Stomach (tissue), 9 donors: ENCODE data around the gene C16orf89. TPM values are rescaled to one million over a fixed set of nuclear protein-coding genes. Genes with fewer than 3 reads are reported as not detected.

Experiments
- DNase-seq, 2 donors: peaks; one replicate each; pipeline versions ENCODE4 v3.0.0 to v3.0.0-alpha.2; 2013 to 2019
- H3K27ac ChIP-seq, 5 donors: fragments of 200-600 bp in 4 of 5; sonication (generic) in 4 of 5; one replicate each; pipeline ENCODE4 v1.5.1; 2013 to 2019; ENCODE audit warnings: mild to moderate bottlenecking in 1 of 5, moderate library complexity in 1 of 5
- H3K27me3 ChIP-seq, 3 donors: fragments of 200-600 bp; sonication (generic); one replicate each; pipeline ENCODE4 v1.5.1; 2017 to 2019; ENCODE audit warnings: mixed run types in 1 of 3
- H3K36me3 ChIP-seq, 4 donors: fragments of 200-600 bp; sonication (generic); 1 replicate in 3 of 4; 2 replicates in 1 of 4; pipeline ENCODE4 v1.5.1; 2016 to 2019
- H3K4me1 ChIP-seq, 4 donors: fragments of 200-600 bp; sonication (generic); one replicate each; pipeline ENCODE4 v1.5.1; 2016 to 2019
- H3K4me3 ChIP-seq, 4 donors: fragments of 200-600 bp; sonication (generic) in 3 of 4; one replicate each; pipeline ENCODE4 v1.5.1; 2016 to 2019; ENCODE audit warnings: mild to moderate bottlenecking in 1 of 4
- H3K9me3 ChIP-seq, 4 donors: fragments of 200-600 bp; sonication (generic); one replicate each; pipeline ENCODE4 v1.5.1; 2016 to 2019
- EP300 ChIP-seq: sonication (generic); formaldehyde crosslinking; IDR thresholded peaks from one replicate; pipeline ENCODE4 v1.6.1; 2017; ENCODE audit warnings: antibody characterized with exemption
- POLR2A ChIP-seq, 4 donors: fragments of 450-650 bp; IDR thresholded peaks; one replicate each; pipeline ENCODE4 v1.6.1; 2016; ENCODE audit warnings: antibody characterized with exemption in 4 of 4, control low read depth in 2 of 4, mild to moderate bottlenecking in 1 of 4, moderate library complexity in 1 of 4
- POLR2AphosphoS5 ChIP-seq, 3 donors: sonication (generic); formaldehyde crosslinking; IDR thresholded peaks; one replicate each; pipeline ENCODE4 v1.6.1; 2016; ENCODE audit warnings: antibody characterized with exemption in 3 of 3
- WGBS, 5 donors: extraction: QIAGEN DNeasy Blood & Tissue Kit in 3 of 5; methylation state at CpG; one replicate each; pipeline versions ENCODE4 v1.1.5 to v1.1.7; 2013 to 2018; 5-methylcytosine and 5-hydroxymethylcytosine counted together
- intact Hi-C: fragments of 100-400 bp; cut with DNase I; formaldehyde crosslinking; loops from one replicate; pipeline ENCODE4 v1.15.1; 2023; ENCODE audit warnings: low total_unique reads
- polyA plus RNA-seq, 3 donors: library from polyadenylated mRNA; stranded (reverse); fragments of 200-250 nt; gene quantifications; one replicate each; pipeline ENCODE4 v1.2.3, GENCODE V29; 2013
- total RNA-seq, 5 donors: library from RNA; depleted of rRNA; stranded (reverse); fragments of >200 nt; gene quantifications; one replicate each; pipeline versions ENCODE4 v1.1.0 to v1.2.3, GENCODE V29; 2014 to 2016
- TF ChIP-seq, protein P1 (sequence below), 7 experiments: fragments of 450-650 bp in 4 of 7; fragments of 200-600 bp in 3 of 7; sonication (generic) in 3 of 7; IDR thresholded peaks; one replicate each; pipeline ENCODE4 v1.5.1; 2016 to 2019; ENCODE audit warnings: antibody characterized with exemption in 7 of 7, control low read depth in 2 of 7, mild to moderate bottlenecking in 1 of 7
- donor health status: healthy with polysubstance abuse.
- donor health status: Bipolar disorder and iron deficiency.
- donor health status: healthy.

Gene C16orf89
- total and polyA plus RNA-seq, 8 donors: 7.6 to 135 (median 71.1) TPM

DNA sequence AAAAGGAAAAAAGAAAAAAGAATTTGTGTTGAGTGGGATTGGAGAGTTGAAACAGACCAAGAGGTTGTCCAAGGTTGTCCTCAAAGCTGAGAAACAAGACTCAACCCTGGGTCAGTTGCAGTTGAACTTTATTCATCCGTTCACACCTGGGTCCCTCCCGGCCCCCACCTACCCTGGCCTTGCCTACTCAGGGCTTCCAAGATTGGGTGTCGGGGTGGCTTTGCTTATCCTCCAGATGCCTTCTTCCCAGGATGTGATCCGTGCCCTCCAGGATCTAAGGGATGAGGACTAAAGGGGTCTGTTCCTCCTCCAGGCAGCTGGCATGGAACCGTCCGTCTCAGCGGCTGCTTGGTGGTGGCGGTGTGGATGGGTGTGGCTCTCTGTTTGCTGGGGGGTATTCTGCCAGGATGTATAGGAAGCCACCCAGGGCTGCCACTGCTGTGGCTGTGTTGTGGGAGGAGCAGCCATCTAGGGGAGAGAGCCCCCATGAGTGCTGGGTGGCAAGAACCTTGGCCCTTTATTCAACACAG lies 21.7 kb downstream of the C16orf89 start:
- no peak for DNase-seq
- H3K36me3 ChIP-seq: peaks cover 0 to 53% (median 40%) of the 10 kb centered on the region in 4 donors

DNA sequence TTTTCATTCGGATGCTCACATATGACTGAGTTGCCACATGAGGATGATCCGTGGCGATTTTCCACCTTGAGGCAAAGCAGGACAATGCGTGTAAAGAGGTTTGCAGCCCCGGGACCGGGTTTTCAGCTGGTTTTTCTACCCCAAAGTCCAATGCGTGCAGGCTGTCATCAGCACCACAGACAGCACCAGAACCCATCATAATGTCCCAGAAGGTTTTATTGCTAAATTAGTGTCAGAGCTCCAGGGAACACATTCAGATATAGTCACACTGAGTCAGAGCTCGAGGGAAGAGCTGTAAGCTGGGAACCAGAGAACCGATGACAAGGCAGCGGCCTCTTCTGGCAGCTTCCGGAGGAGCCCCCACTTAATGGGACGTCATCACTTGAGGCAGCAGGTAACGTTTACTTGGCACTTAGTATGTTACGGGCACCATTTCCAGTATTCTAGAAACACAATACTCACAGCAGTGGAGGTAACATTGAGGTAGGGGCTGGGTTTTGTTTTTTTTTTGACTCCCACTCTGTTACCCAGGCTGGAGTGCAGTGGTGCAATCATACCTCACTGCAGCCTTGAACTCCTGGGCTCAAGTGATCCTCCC lies 23.1 kb downstream of the C16orf89 start:
- TF ChIP-seq EP300 (no peak), POLR2AphosphoS5 (IDR thresholded peaks at IDR 0.05) (no peak), POLR2A (IDR thresholded peaks at IDR 0.05) (no peak)
- TF ChIP-seq, protein P1, sequence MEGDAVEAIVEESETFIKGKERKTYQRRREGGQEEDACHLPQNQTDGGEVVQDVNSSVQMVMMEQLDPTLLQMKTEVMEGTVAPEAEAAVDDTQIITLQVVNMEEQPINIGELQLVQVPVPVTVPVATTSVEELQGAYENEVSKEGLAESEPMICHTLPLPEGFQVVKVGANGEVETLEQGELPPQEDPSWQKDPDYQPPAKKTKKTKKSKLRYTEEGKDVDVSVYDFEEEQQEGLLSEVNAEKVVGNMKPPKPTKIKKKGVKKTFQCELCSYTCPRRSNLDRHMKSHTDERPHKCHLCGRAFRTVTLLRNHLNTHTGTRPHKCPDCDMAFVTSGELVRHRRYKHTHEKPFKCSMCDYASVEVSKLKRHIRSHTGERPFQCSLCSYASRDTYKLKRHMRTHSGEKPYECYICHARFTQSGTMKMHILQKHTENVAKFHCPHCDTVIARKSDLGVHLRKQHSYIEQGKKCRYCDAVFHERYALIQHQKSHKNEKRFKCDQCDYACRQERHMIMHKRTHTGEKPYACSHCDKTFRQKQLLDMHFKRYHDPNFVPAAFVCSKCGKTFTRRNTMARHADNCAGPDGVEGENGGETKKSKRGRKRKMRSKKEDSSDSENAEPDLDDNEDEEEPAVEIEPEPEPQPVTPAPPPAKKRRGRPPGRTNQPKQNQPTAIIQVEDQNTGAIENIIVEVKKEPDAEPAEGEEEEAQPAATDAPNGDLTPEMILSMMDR (IDR thresholded peaks at IDR 0.05): no peak
- Histone ChIP-seq H3K4me3 (no peak overlapping the region), H3K9me3 (no peaks in the 10 kb centered on the region), H3K4me1 (no peaks in the 10 kb centered on the region), H3K27ac (no peak overlapping the region), H3K27me3 (no peaks in the 10 kb centered on the region), H3K36me3 (peaks cover 0 to 50% (median 37%) of the 10 kb centered on the region in 4 donors)
- no peak for DNase-seq
- intact Hi-C loops: no loop called here
- 76 to 80% (median 79%) methylated on average over 14 of the region's 14 CpGs for WGBS, 5 donors

More for the DNA sequence above, 21.7 kb downstream of the C16orf89 start:
- no peaks in the 10 kb centered on the region for H3K27me3 ChIP-seq
- no peak overlapping the region for H3K27ac ChIP-seq
- TF ChIP-seq, protein P1 (IDR thresholded peaks at IDR 0.05): no peak
- no peak for TF ChIP-seq POLR2AphosphoS5 (IDR thresholded peaks at IDR 0.05)
- no peak for TF ChIP-seq EP300
- TF ChIP-seq POLR2A (IDR thresholded peaks at IDR 0.05): no peak
- H3K9me3 ChIP-seq: no peaks in the 10 kb centered on the region
- H3K4me1 ChIP-seq: no peaks in the 10 kb centered on the region
- H3K4me3 ChIP-seq: no peak overlapping the region
- intact Hi-C loops: no loop called here
- 83 to 94% (median 89%) methylated on average over 8 of the region's 8 CpGs for WGBS, 5 donors

DNA sequence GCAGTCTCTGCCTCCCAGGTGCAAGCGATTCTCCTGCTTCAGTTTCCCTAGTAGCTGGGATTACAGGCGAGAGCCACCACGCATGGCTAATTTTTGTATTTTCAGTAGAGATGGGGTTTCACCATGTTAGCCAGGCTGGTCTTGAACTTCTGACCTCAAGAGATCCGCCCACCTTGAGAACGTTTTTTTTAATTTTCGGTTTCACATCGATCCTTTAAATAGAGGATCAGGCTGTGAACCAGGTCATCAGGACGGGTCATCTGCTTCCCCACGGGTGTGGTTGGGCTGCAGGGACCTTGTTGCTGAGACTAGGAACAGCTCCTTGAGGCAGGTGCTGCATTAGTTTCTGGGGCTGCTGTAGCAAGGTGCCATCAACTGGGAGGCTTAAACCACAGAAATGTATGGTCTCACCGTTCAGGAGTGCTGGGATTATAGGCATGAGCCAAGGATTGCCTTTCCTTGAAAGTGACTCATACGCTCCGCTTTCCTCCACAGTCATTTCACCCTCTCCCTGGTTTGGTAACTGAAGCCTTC lies 24.1 kb downstream of the C16orf89 start:
- no peaks in the 10 kb centered on the region for H3K9me3 ChIP-seq
- 51 to 76% (median 61%) methylated on average over 12 of the region's 12 CpGs for WGBS, 5 donors
- no peak overlapping the region for H3K27ac ChIP-seq
- H3K27me3 ChIP-seq: no peaks in the 10 kb centered on the region
- intact Hi-C loops: no loop called here
- peaks cover 0 to 4% (median 2%) of the 10 kb centered on the region in 4 donors for H3K4me1 ChIP-seq
- no peak for DNase-seq
- TF ChIP-seq, protein P1 (IDR thresholded peaks at IDR 0.05): no peak
- no peak for TF ChIP-seq EP300
- no peak for TF ChIP-seq POLR2AphosphoS5 (IDR thresholded peaks at IDR 0.05)
- TF ChIP-seq POLR2A (IDR thresholded peaks at IDR 0.05): no peak
- H3K4me3 ChIP-seq: no peak overlapping the region
- H3K36me3 ChIP-seq: peaks cover 0 to 39% (median 36%) of the 10 kb centered on the region in 4 donors

DNA sequence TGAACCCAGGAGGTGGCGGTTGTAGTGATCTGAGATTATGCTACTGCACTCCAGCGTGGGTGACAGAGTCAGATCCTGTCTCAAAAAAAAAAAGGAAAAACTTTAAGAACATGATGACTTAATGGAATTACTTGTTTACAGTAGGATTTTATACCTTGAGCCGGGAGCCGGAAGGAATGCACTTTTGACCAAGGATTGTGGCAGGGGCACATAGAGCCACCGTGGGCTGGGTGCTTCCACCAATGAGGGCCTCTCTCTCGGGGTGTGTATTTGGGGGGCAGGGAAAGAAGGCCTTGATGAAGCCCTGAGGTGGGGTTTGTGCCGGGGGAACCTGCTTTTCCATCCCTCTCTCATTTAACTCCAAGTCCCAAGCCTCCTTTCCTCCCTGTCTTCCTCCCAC lies 25.3 kb downstream of the C16orf89 start:
- no peaks in the 10 kb centered on the region for H3K9me3 ChIP-seq
- peaks cover 0 to 28% (median 27%) of the 10 kb centered on the region in 4 donors for H3K36me3 ChIP-seq
- peaks cover 2 to 16% (median 13%) of the 10 kb centered on the region in 4 donors for H3K4me1 ChIP-seq
- no peaks in the 10 kb centered on the region for H3K27me3 ChIP-seq
- intact Hi-C loops: no loop called here
- no peak for TF ChIP-seq POLR2AphosphoS5 (IDR thresholded peaks at IDR 0.05)
- TF ChIP-seq EP300: no peak
- no peak for TF ChIP-seq POLR2A (IDR thresholded peaks at IDR 0.05)
- TF ChIP-seq, protein P1 (IDR thresholded peaks at IDR 0.05): no peak
- no peak overlapping the region for H3K27ac ChIP-seq
- 42 to 50% (median 46%) methylated on average over 7 of the region's 7 CpGs for WGBS, 5 donors
- no peak overlapping the region for H3K4me3 ChIP-seq
- peak in 1 of 2 donors; percentile 58 for DNase-seq
